Stimulated activated CD8-positive, alpha-beta memory T cell treated with anti-CD3 and anti-CD28 coated beads, Interleukin-7, amount 100 ng/mL, for 48 hours (primary cell): Measurements from ENCODE around the gene PFDN6.
A peak's percentile ranks its signal among the peaks of the same experiment; 100 is the strongest.

Experiments
- DNase-seq, 2 donors: peaks; one replicate each; pipeline ENCODE4 v3.0.0-alpha.2; 2020; ENCODE audit warnings: low read depth in 1 of 2; ENCODE audit errors: extremely low read depth in 1 of 2

PFDN6 gene

DNA sequence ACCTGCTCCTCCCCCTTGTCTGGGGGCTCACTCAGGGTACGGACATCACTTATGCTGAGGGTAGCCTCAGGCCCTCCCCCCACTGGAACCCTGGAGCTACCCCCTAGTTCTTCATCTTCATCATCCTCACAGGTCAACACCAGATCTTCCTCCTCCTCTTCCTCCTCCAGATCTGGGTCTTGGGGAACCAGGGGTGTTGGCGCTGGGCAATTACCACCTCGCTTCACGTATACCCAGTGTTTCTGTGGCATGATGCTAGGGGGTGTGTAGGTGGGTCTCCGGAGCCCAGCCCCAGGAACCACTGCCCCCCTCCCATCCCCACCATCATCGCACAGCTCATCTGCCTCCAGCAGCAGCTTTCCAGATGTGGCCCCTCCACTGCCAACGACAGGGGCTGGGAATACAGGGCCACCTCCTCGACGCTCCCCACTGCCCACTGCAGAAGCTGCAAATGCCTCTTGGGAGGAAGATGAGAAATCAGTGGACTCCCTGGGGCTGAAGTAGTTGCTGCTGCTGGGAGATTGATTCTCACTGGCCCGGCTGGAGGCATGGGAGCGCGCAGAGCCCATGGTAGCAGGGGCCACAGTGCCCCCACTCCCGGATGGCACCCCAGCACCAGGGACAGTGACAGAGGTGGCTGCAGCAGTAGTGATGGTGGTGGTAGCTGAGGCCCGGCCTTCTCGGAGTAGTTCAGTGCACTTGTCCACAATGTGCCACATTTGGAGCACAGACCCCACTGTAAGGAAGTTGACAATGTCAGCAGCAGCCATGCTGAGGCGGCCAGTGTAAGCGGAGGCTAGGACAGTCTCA is 26.6 kb downstream of the PFDN6 start:
- DNase-seq = no peak

GRCh38 chr6:33316603-33317418 is 27.4 kb downstream of the PFDN6 start:
- no peak for DNase-seq

DNA sequence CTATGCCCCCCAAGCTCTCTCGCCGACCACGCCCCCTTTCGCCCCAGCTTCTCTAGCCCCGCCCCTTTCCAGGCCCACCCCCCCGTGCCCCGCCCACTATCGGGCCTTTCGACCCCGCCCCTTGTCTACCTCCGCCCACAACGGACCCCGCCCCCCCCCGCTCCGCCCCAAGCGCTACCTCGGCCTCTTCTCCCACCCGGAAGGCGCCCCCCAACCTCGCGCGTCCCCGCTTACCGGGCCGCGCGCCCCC is 27.9 kb downstream of the PFDN6 start:
- no peak for DNase-seq

GRCh38 chr6:33317669-33318425 is 28.4 kb downstream of the PFDN6 start, which contains the start of gene ZBTB22:
Gene ZBTB22, minus strand, starts transcription at chr6:33317744. Its CDS starts 828 bp downstream, at chr6:33316916.
- DNase-seq = peak; percentile 84 to 97

- DNase-seq = no peak
Measured at GRCh38 chr6:33318426-33319073, 29.1 kb downstream of the PFDN6 start.

GRCh38 chr6:33319939-33320314 is 30.5 kb downstream of the PFDN6 start:
- DNase-seq = no peak

DNA sequence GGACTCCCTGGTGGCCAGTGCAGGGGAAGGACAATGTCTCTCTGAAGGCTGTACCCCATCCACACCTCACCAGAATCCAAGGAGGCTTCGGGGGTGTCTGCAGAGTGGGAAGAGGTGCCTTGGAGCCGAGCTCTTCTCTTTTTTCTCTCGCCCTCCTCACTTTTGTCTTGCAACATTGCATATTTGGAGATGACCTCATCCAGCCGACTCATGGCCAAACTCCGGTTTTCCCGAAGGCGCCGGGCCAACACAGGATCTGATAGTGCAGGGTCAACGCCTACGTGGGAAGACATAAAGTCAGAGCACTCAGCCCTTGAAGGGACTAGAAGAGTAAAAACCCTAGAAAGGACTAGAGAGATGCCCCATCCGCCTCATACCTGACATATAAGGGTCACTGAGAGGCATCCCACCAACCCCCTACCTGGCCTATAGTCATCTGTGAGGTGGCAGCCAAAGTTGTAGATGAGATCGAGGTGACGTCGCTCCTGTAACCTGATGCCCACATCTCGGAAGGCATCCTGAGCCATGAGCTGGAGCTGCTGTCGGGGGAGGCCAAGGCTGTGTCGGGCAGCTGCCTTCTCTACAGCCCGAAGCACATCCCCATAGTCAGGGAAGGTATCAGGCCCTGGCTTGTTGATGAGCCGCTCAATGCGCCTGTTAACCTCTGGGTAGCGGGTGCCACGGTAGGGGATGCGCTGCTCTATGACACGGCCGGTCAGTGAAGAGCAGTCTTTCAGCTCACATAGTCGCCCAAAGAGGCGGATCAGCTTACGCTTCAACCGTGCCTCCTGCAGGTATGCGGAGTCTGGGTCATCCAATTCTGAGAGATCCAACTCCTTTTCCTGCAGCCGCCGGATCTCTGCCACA is 31.1 kb downstream of the PFDN6 start:
- no peak for DNase-seq

GRCh38 chr6:33321227-33321626 is 31.8 kb downstream of the PFDN6 start:
- DNase-seq = no peak

GRCh38 chr6:33323623-33323948 is 34.2 kb downstream of the PFDN6 start:
- DNase-seq = no peak

DNA sequence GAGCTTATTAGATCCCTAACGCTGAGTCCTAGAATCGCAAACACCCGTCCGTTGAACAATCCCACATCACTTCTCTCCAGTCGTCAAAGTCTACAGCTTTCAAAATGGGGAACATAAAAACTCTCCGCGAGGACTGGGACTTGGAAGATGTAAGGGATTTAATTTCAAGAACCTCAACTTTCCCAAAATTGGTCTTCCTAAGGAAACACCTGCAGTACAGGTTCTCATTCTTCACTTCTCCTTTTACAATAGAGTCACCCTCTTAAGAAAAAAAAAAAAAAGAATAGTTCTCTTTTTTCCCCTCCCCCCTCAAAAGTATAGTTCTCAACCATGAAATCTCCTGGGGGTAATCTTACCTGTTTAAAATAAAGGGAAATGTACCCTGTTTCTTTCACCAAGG is 34.7 kb downstream of the PFDN6 start:
- DNase-seq = no peak

DNA sequence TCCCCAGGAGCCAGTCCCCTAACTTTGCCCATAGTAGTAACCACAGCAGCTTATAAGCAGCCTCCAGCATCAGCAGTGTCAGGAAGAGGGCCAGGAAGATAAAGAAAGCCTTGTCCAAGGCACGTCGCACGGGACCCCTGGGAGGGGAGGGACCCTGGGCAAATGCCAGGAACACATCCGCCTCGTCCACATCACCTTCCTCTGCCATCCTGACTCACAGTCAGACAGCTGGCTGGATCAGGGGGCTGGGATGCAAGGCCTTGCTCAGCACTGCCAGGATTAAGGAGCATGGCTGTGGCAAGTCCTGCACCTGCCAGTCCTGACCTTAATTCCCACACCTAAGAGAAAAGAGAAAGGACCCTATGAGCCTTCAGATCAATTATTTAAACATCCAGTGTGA is 39.7 kb downstream of the PFDN6 start:
- no peak for DNase-seq

GRCh38 chr6:33330736-33331135 is 41.3 kb downstream of the PFDN6 start:
- DNase-seq = no peak

DNA sequence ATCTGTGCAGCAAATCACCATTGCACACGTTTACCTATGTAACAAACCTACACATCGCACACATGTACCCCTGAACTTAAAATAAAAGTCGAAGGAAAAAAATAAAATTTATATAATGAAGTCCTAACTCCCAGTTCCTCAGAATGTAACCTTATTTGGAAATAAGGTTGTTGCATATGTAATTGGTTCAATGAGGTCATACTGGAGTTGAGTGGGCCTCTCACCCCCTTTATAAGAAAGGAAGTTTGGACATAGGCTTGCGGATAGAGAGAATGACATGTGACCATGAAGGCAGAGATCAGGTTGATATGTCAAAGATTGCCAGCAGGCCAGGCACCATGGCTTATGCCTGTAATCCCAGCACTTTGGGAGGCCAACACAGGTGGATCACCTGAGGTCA is 44.3 kb downstream of the PFDN6 start:
- DNase-seq = no peak

GRCh38 chr6:33335916-33336315 is 46.5 kb downstream of the PFDN6 start:
- no peak for DNase-seq

DNA sequence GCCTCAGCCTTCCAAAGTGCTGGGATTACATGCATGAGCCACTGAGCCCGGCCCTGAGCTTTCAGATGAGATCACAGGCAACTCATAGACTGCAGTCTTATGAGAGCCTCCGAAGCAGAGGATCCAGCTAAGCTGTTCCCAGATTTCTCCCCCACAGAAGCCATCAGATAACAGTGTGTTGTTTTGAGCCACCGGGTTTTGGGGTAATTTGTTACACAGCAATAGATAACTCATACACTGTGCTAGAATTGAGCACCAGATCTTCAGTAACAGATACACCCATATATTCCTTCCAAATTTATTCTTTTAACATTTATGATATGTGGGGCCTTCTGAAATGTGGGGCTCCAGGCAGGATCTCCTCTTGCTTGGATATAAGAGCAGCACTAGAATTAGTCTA is 47.1 kb downstream of the PFDN6 start:
- DNase-seq = no peak

DNA sequence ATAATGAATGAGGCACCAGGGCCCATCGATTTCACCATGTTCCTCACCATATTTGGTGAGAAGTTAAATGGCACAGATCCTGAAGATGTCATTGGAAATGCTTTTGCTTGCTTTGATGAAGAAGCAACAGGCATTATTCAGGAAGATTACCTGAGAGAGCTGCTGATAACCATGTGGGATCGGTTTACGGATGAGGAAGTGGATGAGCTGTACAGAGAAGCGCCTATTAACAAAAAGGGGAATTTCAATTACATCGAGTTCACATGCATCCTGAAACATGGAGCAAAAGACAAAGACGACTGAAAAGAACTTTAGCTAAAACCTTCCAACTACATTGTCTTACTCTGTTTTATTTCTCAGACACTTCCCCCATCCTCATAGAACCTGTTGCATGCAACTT is 49.8 kb downstream of the PFDN6 start:
- DNase-seq = no peak
